ENCODE results near the gene RCSD1. TPM values are rescaled to one million over a fixed set of nuclear protein-coding genes. Genes with fewer than 3 reads are reported as not detected.

RCSD1 gene
- total RNA-seq, 4 donors from 2014 or later, result 1.8 to 21.3 (median 12.5) TPM

DNA sequence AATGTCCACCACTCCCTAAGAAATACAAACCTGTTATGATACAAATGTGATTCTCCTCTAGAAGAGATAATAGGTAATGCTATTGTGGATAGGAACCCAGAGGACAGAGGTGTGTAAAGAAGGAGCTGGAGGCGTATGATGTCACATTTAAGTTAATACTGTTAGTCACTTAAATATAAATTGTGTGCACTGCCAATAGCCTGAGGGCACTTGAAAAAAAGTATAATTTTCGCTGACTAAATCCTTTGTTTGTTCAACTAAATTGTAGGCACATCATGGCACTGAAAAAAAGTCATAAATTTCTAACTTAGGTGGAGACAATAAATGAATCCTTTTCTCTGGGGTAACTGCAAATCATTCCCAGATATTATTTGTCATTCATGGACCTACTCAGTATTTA, 4.4 kb downstream of the RCSD1 start:
- Histone ChIP-seq H3K4me3 (no peak overlapping the region), H3K27ac (no peak overlapping the region), H3K4me1 (no peaks in the 10 kb centered on the region), H3K27me3 (no peaks in the 10 kb centered on the region), H3K36me3 (no peaks in the 10 kb centered on the region), H3K9me3 (no peaks in the 10 kb centered on the region)
- no peak for DNase-seq
- intact Hi-C loops (cut with DNase I; ENCODE audit: low total_unique reads), result no loop called here
- no peak for TF ChIP-seq CTCF (IDR thresholded peaks at IDR 0.05)

GRCh38 chr1:167635156-167635648, 5.2 kb downstream of the RCSD1 start:
- no peaks in the 10 kb centered on the region for H3K4me1 ChIP-seq
- DNase-seq, result no peak
- no peaks in the 10 kb centered on the region for H3K9me3 ChIP-seq
- no peaks in the 10 kb centered on the region for H3K36me3 ChIP-seq
- TF ChIP-seq CTCF (IDR thresholded peaks at IDR 0.05) (no peak), POLR2A (IDR thresholded peaks at IDR 0.05) (no peak)
- intact Hi-C loops (cut with DNase I; ENCODE audit: low total_unique reads), result no loop called here
- H3K4me3 ChIP-seq, result no peak overlapping the region
- H3K27me3 ChIP-seq, result no peaks in the 10 kb centered on the region
- no peak overlapping the region for H3K27ac ChIP-seq

GRCh38 chr1:167635941-167636340, 5.9 kb downstream of the RCSD1 start:
- H3K27me3 ChIP-seq, result no peaks in the 10 kb centered on the region
- no peak overlapping the region for H3K4me3 ChIP-seq
- H3K4me1 ChIP-seq, result no peaks in the 10 kb centered on the region
- DNase-seq, result no peak
- intact Hi-C loops (cut with DNase I; ENCODE audit: low total_unique reads), result no loop called here
- TF ChIP-seq CTCF (IDR thresholded peaks at IDR 0.05) (no peak), POLR2A (IDR thresholded peaks at IDR 0.05) (no peak)
- H3K27ac ChIP-seq, result no peak overlapping the region
- no peaks in the 10 kb centered on the region for H3K36me3 ChIP-seq
- no peaks in the 10 kb centered on the region for H3K9me3 ChIP-seq

- no peaks in the 10 kb centered on the region for H3K4me1 ChIP-seq
- intact Hi-C loops (cut with DNase I; ENCODE audit: low total_unique reads), result no loop called here
- no peak overlapping the region for H3K27ac ChIP-seq
- no peaks in the 10 kb centered on the region for H3K36me3 ChIP-seq
- no peak for DNase-seq
- H3K4me3 ChIP-seq, result no peak overlapping the region
- H3K27me3 ChIP-seq, result no peaks in the 10 kb centered on the region
- TF ChIP-seq CTCF (IDR thresholded peaks at IDR 0.05) (no peak), POLR2A (IDR thresholded peaks at IDR 0.05) (no peak)
- H3K9me3 ChIP-seq, result no peaks in the 10 kb centered on the region
Observed at GRCh38 chr1:167638064-167638463, 8.0 kb downstream of the RCSD1 start.

GRCh38 chr1:167640051-167640450, 10.0 kb downstream of the RCSD1 start:
- no peak for TF ChIP-seq CTCF (IDR thresholded peaks at IDR 0.05)
- TF ChIP-seq POLR2A (IDR thresholded peaks at IDR 0.05), result no peak
- intact Hi-C loops (cut with DNase I; ENCODE audit: low total_unique reads), result no loop called here
- H3K4me1 ChIP-seq, result peaks cover 0 to 2% of the 10 kb centered on the region in 2 donors
- H3K4me3 ChIP-seq, result no peak overlapping the region
- H3K27me3 ChIP-seq, result no peaks in the 10 kb centered on the region
- no peaks in the 10 kb centered on the region for H3K36me3 ChIP-seq
- DNase-seq, result peak in 1 of 2 donors; percentile 1
- H3K9me3 ChIP-seq, result no peaks in the 10 kb centered on the region
- H3K27ac ChIP-seq, result no peak overlapping the region

Data from uterus (tissue), 4 donors.